DMS153 (cell line): ENCODE data around the gene ZNF771.
"Not testable (repeated sequence)": the region's sequence is repeated elsewhere in the genome, so short reads cannot be mapped to it uniquely, and the experiment has no call there.

Experiments
- DNase-seq: peaks from one replicate; lab custom pipeline; 2025; lab: John Stamatoyannopoulos, UW

Gene ZNF771

DNA sequence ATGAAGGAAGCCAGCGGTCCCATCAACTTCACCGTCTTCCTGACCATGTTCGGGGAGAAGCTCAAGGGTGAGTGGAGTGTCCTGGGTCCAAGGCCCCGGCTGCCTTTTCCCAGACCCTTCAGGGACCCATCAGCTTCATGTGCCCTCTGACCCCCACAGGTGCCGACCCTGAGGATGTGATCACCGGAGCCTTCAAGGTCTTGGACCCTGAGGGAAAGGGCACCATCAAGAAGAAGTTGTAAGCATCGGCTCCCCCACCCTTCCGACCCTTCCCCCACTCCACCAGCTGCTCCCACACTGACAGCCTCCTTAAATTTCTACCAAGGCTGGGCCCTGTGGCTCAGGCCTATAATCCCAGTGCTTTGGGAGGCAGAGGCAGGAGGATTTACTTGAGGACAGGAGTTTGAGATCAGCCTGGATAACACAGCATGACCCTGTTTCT is 30.9 kb upstream of the ZNF771 start:
- DNase-seq: no peak

DNA sequence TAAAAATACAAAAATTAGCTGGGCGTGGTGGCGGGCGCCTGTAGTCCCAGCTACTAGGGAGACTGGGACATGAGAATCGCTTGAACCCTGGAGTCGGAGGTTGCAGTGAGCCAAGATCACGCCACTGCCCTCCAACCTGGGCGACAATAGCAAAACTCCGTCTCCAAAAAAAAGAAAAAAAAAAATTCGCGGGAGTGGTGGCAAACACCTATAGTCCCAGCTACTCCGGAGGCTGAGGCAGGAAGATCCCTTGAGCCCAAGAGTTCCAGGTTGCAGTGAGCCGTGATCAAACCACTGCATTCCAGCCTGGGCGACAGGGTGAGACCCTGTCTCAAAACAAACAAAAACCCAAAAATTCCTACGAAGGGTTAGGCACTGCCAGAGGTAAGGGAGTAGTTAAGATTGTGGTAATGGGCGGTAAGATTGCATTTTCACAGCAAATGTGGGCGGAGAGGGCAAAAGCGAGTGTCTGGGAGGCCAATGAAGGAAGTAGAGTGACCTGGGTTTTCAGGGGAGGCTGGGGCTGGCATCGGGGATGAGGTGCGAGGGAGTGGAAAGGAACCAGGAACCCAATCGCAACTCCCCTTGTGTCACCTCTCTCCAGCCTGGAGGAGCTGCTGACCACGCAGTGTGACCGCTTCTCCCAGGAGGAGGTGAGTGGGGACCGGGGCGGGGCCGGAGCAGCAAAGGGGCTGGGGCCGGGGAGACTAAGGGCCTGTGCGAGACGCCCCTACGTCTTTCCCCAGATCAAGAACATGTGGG is 30.2 kb upstream of the ZNF771 start:
- DNase-seq: no peak

DNA sequence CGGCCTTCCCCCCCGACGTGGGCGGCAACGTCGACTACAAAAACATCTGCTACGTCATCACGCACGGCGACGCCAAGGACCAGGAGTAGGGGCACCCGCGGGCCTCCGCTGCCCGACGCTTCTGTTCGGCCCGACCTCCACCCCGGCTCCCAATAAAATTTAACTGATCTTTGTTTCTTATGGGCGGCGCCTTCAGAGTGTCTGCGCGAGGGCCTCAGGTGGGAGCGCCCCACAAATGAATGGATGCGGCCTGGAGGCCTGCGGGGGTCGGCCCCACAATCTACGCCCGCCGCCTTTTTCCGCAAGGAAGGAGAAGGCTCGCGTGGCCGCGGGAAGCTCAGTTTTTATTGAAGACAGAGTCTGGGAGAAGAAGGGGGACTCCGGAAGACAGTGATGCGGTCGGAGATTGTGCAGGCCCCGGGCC is 29.6 kb upstream of the ZNF771 start:
- DNase-seq: peak; percentile 82

DNA sequence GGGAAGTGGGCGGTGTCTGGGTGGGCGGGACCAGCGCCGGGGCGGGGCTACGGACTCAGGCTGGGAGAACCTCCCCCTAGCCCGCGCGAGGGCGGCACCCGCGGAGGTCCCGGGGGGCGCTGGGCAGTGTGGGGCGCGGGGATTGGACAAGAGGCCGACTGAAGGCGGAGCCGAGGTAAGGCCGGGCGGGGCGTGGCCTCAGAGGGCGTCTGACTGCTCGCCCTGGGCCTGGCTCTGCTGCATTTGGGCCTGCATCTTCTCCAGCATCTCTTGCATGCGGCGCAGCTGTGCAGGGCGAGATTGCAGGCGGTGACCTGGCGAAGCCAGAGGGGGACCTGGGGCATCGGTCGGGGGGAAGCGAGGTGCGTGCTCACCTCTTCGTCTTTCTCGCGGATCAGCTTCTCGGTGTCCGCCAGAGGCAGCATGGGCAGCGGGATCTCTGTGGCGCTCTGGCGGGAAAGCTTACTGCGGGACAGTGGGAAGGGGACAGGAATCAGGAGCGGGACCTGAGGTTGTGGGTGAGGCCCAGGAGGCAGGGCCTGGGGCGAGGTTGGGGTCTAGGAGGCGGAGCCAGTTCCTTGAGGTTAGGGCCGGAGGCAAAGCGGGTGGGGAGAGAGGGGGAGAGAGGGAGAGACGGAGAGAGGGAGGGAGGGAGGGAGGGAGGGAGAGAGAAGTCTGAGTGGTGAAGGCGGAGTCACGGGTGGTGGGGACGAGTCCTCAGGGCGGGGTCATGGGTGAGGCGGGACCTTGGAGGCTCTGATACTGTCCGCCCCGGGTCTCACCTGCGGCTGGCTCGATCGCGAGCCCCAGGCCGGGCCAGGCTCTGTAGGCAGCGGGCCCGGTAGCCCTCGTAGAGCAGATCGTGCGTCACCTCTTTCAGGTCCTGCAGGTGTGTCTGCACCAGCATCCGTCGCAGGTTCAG is 28.9 kb upstream of the ZNF771 start:
- DNase-seq: peak; percentile 95

DNA sequence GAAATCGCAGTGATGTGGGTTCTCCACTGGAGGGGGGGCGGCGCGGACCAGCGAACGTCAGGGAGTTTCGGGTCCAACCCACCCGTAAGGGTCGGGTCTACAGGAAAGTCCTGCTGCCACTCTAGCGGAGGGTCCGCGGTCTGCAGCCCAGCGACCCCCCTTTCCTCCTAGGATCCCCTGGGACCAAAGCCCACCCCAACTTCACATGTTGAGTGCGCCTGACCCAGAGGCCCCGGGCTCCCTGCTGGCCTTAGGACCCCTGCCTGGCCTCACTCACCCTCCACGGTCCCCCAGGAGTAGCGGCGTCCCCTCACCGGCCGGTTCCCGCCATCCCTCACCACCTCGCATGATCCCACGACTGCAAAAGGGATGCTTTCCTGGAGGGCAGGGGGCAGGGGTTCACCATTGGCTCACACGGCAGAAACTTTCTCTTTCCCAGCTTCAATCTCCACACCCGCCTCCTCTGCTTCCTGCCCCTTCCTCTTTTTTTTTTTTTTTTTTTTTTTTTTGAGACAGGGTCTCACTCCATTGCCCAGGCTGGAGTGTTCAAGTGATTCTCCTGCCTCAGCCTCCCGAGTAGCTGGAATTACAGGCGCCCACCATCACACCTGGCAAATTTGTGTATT is 28.1 kb upstream of the ZNF771 start:
- DNase-seq: no peak

DNA sequence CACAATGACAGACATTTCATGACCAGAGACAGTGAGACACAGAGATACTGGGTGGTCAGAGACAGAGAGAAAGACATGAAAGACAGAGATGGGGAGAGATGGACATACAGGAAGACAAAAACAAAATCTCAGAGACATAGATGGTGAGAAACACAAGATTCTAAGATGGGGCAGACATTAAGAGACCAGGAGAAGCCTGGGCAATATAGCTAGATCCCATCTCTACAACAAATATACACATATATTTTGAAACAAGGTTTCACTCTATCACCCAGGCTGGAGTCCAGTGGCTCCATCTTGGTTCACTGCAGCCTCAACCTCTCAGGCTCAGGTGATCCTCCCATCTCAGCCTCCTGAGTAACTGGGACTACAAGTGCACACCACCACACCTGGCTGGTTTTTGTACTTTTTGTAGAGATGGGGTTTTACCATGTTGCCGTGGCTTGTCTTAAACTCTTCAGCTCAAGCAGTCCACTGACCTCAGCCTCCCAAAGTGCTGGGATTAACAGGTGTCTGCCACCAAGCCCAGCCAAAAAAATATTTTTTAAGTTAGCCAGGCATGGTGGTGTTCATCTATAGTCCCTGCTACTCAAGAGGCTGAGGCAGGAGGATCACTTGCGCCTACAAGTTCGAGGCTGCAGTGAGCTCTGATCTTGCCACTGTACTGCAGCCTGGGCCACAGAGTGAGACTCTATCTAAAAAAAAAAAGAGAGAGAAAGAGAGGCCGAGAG is 27.2 kb upstream of the ZNF771 start:
- DNase-seq: no peak

DNA sequence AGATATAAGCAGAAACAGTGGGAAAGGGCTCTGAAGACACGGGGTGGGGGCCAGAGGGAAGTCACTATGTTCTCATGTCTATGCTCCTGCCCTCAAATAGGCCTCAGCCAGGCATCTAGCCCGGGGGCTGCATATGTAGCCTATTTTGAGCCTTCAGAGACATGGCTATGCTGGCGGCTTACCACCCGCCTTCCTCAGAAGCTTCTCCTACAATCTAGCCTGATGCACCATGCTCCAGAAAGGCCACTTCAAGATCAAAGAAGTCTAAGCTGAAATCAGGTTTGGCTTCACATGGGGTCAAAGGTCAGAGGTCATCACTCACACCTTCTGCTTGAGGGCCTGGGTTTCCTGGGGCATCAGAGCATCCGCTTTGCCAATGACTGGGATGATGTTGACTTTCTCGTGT is 26.6 kb upstream of the ZNF771 start:
- no peak for DNase-seq

DNA sequence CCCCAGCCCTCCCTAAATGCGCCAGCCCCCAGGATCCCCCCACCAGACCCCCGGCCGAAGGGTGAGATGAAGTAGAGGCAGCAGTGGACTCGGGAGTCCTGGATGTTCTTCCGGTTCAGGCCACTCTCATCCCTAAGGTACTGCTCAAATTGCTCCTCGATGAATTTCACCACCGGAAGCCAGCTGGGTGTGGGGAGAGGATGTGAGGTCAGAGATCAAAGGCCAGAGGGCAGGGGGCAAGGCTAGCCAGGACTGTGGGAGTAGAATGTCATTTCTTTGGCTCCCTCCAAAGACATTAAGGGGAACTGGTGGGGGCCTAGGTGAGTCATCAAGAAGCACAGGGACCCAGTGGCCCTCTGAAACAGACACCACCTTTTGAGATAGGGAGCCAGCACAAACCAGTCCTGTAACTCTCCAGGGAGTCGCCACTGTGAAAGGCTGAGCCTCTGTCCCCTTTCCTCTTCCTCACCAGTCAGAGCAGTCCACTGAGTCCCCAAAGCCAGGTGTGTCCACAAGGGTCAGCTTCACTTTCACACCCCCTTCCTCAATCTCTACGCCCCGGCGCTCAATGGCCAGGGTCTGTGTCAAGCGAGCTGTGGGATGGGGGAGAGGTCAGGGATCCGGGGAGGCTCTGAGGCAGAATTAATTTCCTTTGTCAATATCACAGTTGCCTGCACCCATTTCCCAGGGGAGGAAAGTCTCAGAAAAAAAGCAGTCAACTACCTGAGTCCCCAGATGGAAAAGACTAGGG is 25.9 kb upstream of the ZNF771 start:
- no peak for DNase-seq

DNA sequence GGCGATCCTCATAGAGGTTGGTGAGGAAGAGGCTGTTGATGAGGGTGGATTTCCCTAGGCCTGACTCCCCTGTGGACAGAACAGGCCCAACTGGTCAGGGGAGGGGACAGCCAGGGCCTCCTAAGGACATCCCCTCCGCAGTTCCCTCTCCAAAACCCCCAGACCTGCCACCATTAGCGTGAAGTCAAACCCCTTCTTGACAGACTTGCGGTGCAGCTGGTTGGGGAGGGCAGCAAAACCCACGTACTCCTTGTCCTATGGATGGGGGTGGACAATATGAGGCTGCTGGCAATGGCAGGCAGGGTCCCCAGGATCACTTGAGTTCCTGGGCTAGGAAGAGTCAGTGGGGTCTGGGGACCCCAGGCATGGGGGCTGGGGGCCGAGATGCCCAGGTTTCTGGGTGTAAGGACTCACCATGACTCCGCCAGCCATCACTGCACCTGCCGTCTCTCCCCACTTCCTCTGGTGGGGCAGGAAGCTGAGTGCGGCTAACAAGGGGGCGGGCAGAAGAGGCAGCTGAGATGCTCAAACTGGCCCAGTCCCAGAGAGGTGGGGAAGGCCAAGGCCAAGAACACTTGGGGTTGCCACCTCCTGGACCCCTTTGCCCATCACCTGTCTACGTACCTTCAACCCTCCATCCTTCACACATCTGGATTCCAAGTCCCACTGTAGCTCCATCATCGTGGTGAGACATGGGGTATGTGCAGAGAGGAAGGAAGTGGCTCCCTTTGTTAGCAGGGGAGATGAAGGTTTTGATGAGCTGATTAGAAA is 25.1 kb upstream of the ZNF771 start, which contains the start of gene SEPTIN1:
Gene SEPTIN1 (minus strand): TSS at position 451 of the 771 bp plus-strand sequence. CDS start 19 bp downstream, at position 432.
- no peak for DNase-seq

DNA sequence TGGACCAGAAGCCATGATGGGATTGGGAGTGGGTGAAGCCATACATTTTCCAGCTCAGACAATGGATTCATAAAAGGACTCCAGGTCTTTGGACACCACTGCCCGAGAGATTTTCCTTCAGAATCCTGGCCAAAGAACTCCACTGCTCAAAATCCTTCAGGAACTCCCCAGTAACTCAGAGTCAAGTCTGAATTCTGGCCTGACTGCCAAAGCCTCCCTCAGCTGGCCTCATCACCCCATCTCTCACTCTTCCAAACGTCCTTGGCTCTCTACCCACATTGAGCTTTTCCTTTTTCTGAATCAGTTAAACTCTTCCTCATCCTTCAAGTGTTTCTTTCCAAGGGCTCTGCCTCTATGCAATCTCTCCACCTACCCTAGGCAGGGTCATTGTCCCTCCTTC is 23.9 kb upstream of the ZNF771 start:
- no peak for DNase-seq

DNA sequence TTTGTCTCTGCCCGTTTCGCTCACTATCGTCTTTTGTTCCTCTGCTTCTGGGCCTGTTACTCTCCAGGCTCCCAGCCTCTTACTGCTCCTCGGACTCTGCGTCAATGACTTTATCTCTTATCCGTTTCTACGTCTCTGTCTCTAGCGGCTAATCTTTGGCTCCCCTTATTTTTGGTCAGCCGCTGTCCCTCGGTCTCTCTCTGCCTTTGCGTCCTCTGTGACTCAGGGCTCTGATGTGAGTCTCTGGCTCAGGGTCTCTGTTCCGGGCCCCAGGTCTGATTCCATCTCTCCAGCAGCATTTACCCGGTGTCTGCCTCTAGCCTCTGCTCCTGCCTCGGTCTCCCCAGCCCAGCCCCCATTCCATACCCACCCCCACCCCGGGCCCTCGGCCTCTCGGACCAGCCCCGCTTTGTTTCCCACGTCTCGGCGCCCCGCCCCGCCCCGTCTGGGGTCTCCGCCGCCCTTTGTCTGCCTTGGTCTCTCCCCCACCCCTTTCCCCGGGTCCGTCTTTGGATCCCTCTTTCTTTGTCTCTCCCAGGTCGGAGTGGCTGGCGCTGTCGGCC is 12.7 kb upstream of the ZNF771 start:
- DNase-seq: no peak

DNA sequence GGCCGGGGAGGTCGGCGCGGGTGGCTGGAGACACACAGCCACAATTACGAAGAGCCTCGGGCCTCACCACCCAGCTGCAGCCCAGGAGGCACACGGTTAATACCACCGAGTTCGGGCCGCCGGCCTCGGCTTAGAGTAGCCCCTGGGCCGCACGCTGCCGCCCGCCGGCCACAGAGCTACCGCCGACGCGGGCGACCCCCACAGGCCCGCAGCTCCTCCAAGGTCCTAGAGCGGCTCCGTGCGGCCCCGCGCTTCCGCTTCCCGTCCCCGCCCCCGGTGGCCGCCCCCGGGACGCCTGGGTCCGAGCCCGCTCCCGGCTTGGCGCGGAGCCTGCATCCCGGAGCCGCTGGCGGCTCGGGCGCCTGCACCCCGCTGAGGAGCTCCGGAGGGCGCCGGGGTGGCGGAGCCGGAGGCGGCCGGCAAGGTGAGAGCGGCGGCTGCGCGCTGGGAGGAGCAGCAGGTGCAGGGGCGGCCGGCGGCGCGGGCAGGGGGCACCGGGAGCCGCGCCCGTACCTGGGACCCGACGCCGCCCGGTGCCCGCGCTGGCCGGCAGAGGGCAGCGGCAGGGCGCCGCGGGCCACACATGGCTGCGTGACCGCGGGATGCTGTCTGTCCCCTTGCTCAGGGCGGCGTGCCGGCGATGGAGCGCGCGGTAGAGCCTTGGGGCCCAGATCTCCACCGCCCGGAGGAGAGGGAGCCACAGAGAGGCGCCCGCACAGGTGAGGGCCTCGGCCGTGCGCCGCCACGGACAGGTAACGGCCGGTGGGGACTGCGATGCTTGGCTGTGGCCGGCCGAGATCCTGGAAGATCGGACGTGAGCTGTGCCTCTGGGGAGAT is 12.0 kb upstream of the ZNF771 start, which contains the start of gene ZNF48:
Gene ZNF48 (plus strand): TSS at position 266 of the 837 bp plus-strand sequence. CDS start 375 bp downstream, at position 641.
- DNase-seq: peak; percentile 89

DNA sequence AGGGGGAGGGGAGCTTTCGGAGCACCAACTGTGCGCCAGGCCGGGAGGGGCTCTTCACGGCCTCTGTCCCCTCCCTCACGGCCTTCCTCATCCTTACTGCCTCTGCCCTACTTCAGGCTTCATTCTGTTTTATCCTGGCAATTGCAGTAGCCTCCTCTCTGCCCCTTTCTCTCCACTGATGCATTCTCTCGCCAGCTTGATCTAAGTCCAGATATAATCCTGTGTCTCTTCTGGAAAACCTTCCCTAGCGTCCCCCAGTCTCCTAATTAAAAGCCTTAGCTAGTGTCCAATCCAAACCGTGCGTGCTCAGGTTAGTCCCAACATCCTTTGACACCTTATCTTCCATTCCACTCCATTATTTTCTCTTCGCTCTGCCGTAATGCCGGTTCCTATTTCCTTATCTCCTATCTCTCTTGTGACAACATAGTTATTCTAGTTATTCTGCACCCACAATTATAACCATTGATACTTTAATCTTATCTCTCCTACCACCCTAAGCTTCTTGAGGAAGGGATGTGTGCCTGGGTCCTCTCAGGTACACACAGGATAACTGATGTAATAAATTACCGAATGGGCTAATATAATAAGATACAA is 11.3 kb upstream of the ZNF771 start:
- no peak for DNase-seq

DNA sequence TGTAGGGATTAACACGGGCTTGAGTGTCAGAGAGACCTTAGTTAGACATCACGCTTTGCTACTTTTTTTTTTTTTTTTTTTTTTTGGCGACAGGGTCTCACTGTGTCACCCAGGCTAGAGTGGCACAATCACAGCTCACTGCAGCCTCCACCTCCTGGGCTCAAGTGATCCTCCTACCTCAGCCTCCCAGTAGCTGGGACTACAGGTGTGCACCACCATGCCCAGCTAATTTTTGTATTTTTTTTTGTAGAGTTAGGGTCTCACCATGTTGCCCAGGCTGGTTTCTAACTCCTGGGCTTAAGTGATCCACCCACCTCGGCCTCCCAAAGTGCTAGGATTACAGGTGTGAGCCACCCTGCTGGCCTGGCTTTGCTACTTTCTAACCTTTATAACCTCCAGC is 10.8 kb upstream of the ZNF771 start:
- not testable (repeated sequence) for DNase-seq

DNA sequence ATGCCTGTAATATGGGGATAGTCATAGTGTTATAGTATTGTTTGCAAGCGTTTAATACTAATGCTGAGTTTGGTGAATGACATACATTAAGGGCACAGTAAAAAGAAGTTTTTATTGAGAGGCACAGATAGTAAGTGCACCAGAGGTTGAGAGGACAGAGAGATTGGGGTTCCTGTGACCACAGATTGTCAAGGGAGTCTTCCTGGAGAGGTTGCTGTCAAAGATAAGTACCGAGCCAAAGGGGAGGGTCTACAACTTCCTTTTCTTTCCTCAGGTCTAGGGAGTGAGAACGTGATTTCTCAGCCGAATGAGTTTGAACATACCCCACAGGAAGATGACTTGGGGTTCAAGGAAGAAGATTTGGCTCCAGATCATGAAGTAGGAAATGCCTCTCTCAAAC is 10.3 kb upstream of the ZNF771 start:
- DNase-seq: no peak

DNA sequence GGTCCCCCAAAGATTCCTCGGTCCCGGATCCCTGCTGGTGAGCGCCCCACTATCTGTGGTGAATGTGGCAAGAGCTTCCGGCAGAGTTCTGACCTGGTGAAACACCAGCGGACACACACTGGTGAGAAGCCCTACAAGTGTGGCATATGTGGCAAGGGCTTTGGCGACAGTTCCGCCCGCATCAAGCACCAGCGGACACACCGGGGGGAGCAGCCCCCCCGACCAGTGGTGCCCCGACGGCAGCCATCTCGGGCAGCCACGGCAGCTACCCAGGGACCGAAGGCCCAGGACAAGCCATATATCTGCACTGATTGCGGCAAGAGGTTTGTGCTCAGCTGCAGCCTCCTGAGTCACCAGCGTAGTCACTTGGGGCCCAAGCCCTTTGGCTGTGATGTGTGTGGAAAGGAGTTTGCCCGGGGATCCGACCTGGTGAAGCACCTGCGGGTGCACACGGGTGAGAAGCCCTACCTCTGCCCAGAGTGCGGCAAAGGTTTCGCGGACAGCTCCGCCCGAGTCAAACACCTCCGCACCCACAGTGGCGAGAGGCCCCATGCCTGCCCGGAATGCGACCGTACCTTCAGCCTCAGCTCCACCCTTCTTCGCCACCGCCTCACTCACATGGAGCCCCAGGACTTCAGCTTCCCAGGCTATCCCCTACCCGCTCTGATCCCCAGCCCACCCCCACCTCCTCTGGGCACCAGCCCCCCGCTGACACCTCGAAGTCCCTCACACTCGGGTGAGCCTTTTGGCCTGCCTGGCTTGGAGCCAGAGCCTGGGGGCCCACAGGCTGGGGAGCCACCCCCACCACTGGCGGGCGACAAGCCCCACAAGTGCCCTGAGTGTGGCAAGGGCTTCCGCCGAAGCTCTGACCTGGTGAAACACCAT is 9.4 kb upstream of the ZNF771 start:
- no peak for DNase-seq

DNA sequence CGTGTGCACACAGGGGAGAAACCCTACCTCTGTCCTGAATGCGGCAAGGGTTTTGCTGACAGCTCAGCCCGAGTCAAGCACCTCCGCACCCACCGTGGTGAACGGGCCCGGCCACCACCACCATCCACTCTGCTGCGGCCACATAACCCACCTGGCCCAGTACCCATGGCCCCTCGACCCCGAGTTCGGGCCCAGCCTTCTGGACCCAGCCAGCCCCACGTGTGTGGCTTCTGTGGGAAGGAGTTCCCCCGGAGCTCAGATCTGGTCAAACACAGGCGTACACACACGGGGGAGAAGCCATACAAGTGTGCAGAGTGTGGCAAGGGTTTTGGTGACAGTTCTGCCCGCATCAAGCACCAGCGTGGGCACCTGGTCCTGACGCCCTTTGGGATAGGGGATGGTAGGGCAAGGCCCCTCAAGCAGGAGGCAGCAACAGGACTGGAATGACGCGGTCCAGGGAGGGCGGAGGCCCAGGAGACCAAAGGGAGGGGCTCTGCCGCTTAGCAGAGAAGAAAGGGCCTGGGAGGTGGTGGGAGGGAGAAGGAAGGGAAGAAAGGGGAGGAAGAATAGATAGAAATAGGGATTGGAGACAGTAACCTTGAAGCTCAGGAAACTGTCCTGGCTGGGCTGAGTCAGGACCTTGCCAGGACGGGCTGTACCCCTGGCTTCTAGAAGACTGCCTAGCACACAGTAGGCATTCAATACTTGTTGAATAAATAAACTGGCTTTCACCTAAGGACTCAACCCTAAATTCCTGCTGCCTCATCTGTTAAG is 8.6 kb upstream of the ZNF771 start:
- no peak for DNase-seq
